T-helper 22 cell (primary cell): ENCODE data around the gene NR2F1-AS1.
"Not testable (repeated sequence)": the region's sequence is repeated elsewhere in the genome, so short reads cannot be mapped to it uniquely, and the experiment has no call there.

Experiments used
- DNase-seq: peaks from one replicate; pipeline ENCODE4 v3.0.0-alpha.2; 2020; ENCODE audit warnings: low read depth

The NR2F1-AS1 gene

GRCh38 chr5:93427316-93427715 lies 153.7 kb downstream of the NR2F1-AS1 start:
- DNase-seq, result no peak

- no peak for DNase-seq
Measured at GRCh38 chr5:93425096-93425495, 155.9 kb downstream of the NR2F1-AS1 start.

DNA sequence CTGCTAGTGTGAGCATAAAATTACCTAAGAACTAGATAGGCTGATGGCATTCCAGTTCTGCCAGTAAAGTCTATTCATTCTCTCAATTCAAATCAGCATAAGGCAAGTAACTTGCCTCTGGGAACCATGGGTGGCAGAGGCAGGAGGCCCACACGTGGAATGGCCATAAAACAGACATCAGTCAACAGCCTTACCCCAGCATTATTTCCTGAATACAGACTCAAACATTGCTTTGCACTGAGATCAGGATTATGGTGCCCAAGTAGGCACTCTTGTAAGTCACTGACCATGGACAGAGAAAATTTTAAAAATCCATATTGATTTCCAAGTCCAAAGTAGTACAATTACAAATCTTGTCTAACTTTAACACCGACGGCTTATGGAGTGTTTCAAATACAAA lies 157.7 kb downstream of the NR2F1-AS1 start:
- no peak for DNase-seq

DNA sequence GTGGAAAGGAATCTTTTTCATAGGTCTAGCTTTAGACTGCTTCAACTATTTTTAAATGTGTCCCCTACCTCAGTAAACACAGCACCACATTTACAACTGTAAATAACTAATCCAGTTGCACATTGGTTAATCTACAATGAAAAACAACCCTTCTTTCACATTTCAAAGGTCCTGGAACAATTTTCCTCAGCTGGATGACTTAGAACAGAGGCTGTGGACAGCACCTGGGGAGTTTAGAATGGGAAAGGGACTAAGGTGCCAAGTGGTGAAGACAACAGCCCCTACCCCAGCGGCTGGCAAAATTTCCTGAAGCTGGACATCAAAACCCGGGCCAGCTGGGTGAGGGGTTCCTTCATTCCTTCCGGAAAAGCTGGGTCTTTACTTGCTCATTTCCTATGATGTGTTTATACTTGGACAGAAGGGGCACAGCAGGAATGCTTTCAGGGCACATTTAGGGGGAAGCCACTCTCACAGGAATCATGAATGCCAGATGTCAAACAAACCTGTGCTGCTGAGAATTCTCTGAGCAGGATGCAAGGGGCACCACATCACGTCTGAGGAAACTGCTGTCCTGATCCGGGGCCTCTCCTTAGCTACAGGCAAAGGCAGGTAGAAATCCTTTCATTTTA lies 158.3 kb downstream of the NR2F1-AS1 start:
- DNase-seq, result no peak

DNA sequence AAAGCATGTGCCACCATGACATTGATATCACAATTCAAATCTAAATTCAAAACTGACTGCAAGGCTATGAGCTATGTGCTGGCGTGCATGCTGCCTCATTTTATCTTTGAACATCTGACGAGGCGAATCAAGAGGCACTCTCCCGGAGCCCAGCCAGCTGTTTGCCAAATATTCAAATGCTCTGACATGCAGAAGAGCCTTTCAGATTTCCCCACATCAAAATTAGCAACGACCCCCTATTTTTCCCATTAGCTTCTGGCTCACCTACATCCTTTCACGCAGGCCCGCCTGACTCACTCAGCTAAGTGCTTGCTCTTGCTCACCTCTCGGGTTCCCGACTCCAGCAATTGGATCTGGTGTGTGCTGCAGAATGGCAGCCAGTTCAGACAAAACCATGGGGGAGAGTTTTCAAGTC lies 159.0 kb downstream of the NR2F1-AS1 start:
- no peak for DNase-seq

DNA sequence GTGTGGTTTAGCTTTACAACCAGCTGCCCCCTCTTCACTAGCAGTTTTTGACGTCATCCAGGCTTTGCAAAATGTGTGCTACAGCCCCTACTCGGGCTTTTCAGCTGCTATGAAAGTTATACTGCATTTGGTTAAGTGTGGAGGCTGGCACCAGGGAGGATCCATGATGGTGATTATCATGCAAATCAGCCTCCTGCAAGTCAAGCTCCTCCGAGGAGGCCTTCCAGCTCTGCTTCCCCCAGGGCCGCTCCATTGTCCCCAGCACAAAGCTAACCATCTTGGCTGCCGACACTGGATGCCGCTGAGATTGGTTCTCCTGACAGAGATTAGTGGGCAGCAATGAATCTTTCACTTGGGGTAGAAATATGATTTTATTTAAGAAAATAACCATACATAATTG lies 159.6 kb downstream of the NR2F1-AS1 start:
- DNase-seq, result no peak

DNA sequence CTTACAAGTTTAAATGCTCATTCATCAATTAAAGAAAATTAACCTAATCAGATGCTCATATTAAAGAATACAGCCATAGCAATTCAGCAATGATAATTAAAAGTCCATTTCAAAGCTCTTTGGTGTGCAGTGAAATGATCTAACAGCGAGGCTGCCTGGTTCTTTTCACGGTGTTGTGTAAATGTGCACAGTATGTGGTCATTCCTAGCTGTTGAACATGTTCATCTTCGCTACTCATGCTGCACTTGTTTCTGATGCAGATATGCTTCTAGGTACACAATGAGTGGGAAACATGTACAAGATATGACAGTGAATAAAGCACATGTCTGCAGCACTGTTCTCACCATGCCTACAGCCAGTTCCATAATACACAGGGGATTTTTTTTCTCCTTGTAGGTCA lies 163.5 kb downstream of the NR2F1-AS1 start:
- DNase-seq, result no peak

DNA sequence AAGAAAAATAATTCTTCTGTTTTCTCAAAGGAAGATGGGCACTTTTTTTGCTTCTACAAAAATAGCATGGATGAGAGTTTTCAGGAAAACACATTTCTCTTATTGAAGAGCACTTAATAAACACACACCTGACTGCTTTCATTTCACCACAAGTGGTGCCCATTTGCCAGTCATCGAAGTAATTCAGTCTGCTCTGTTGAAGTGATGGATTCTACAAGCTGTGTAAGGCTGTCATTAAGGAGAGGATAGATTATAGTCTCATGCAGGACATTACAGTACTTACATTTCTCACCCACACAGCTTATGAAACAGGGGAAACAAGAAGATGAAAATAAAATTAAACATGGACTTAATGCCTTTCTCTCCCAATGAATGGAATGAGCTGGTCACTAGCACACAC lies 165.2 kb downstream of the NR2F1-AS1 start:
- DNase-seq, result no peak

- DNase-seq, result no peak
Measured at GRCh38 chr5:93411716-93412115, 169.3 kb downstream of the NR2F1-AS1 start.

GRCh38 chr5:93409691-93410090 lies 171.3 kb downstream of the NR2F1-AS1 start:
- no peak for DNase-seq

- DNase-seq, result no peak
Measured at GRCh38 chr5:93407454-93407853, 173.6 kb downstream of the NR2F1-AS1 start.

- no peak for DNase-seq
Measured at GRCh38 chr5:93406971-93407401, 174.0 kb downstream of the NR2F1-AS1 start.

DNA sequence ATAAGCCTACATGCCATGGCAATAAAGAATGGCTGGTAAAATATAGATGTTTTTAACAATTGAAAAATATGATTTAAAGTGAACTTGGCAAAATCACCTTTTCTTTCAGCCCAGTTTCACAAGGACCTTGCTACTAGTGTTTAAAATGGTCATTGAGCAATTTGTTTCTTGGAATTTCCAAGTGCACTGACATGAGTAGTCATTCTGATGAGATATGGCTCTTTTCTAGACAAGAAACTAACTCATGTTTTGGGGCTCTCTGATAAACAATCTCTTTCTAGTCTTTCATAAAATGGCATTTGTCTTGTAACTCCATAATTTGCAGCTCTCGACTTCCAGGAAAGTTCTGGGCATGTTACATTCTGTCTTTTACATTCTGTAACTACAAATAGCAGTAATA lies 176.8 kb downstream of the NR2F1-AS1 start:
- DNase-seq, result no peak

- no peak for DNase-seq
Measured at GRCh38 chr5:93403141-93403928, 177.7 kb downstream of the NR2F1-AS1 start.

GRCh38 chr5:93402451-93402850 lies 178.6 kb downstream of the NR2F1-AS1 start:
- no peak for DNase-seq

DNA sequence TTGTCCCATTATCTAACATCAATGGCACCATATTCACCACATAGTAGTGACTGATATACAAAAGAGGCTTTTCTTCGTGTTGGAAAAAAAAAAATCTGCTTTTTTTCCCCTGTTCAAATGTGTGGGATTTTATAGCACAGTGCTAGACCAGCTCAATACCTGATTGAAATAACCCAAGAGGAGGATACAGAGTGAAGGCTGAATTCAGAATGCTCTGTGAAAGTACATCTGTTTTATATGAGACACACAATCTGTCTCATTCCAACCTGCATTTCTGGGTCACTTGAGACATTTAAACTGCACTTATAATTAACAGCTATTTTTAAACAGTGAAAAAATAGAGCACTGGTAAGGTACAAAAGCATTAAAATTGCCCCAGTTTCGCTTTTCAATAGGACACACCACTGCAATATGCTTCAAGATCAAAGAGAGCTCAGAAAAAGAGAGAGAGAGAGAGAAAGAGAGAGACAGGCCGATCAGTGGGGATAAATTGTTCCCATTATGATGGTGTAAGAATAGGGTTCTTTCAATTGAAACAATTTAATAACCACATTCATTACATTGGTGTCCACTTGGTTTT lies 179.3 kb downstream of the NR2F1-AS1 start:
- no peak for DNase-seq

- no peak for DNase-seq
Measured at GRCh38 chr5:93399675-93400074, 181.3 kb downstream of the NR2F1-AS1 start.

DNA sequence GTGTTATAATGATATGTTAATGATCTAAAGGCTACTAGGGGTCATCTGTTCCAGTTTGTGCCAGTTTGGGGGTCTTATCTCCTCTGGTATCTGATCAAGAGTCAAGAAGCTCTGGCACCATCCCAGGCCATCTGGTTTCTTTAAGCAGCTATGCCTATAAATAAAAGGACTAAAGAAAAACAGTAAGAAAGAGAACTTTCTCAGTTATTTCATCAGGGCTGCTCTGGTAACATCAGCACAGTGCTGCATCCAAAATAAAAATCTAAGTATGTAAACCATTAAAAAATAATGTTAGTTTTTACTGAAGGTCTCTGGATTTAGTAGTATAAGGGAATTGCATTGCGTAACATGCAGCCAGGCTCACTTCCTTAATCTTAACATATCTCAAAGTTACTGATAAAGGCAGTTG lies 185.0 kb downstream of the NR2F1-AS1 start:
- DNase-seq, result no peak

GRCh38 chr5:93395010-93395409 lies 186.0 kb downstream of the NR2F1-AS1 start:
- DNase-seq, result no peak

DNA sequence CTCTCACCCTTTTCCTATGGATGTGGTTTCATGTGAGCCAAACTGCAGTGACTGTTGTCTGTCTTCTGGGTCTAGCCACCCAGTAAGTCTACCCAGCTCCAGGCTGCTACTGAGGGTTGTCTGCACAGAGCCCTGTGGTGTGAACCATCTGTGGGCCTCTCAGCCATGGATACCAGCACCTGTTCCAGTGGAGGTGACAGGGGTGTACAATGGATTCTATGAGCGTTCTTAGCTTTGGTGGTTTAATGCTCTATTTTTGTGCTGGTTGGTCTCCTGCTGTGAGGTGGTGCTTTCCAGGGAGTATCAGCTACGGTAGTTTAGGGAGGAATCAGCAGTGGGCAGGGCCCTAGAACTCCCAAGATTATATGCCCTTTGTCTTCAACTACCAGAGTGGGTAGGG lies 186.7 kb downstream of the NR2F1-AS1 start:
- DNase-seq, result no peak

- DNase-seq, result not testable (repeated sequence)
Measured at GRCh38 chr5:93391169-93391568, 189.8 kb downstream of the NR2F1-AS1 start.

GRCh38 chr5:93385655-93386054 lies 195.4 kb downstream of the NR2F1-AS1 start:
- DNase-seq, result no peak

DNA sequence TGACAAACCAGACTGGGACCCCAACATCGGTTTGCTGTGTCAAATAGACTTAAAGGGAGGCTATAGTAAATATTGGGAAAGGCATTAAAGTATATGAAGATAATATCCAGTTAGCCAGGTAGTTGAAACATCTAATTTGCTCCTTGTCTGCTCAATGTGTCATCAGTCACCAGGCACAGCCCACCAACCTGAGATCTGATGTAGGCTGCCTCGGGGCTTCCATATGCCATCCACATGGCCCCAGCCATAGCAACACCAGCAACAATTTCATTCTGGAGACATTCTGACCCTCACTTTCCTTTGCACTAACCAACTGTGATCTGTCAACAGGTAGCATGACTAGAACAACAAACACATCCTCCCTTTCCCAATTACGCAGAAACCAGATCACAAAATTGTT lies 196.0 kb downstream of the NR2F1-AS1 start:
- no peak for DNase-seq
